GM19324 (cell line): ENCODE results near the gene DPY19L2.
"Not testable (repeated sequence)": the region's sequence is repeated elsewhere in the genome, so short reads cannot be mapped to it uniquely, and the experiment has no call there.

Experiments used
- ATAC-seq: cut with Tn5 transposase; IDR thresholded peaks from one replicate; pipeline ENCODE4 v1.9.1; 2021; ENCODE audit warnings: mild to moderate bottlenecking, moderate library complexity; ENCODE audit not compliant: unreplicated experiment, low FRiP score

The DPY19L2 gene

GRCh38 chr12:63668800-63669365, 590 bp upstream of the DPY19L2 start:
- peak; percentile 54 for ATAC-seq

- ATAC-seq: not testable (repeated sequence)
Measured at GRCh38 chr12:63663005-63663404, 5.3 kb downstream of the DPY19L2 start.

- ATAC-seq: not testable (repeated sequence)
Measured at GRCh38 chr12:63658501-63658900, 9.8 kb downstream of the DPY19L2 start.

GRCh38 chr12:63656407-63656806, 11.9 kb downstream of the DPY19L2 start:
- not testable (repeated sequence) for ATAC-seq

GRCh38 chr12:63655543-63656257, 12.6 kb downstream of the DPY19L2 start:
- not testable (repeated sequence) for ATAC-seq

- ATAC-seq: not testable (repeated sequence)
Measured at GRCh38 chr12:63654481-63654880, 13.8 kb downstream of the DPY19L2 start.

- not testable (repeated sequence) for ATAC-seq
Measured at GRCh38 chr12:63649517-63649916, 18.8 kb downstream of the DPY19L2 start.

GRCh38 chr12:63643381-63644140, 24.7 kb downstream of the DPY19L2 start:
- ATAC-seq: not testable (repeated sequence)

GRCh38 chr12:63624258-63624657, 44.0 kb downstream of the DPY19L2 start:
- not testable (repeated sequence) for ATAC-seq

- not testable (repeated sequence) for ATAC-seq
Measured at GRCh38 chr12:63615544-63615943, 52.7 kb downstream of the DPY19L2 start.

- ATAC-seq: not testable (repeated sequence)
Measured at GRCh38 chr12:63611285-63611684, 57.0 kb downstream of the DPY19L2 start.

GRCh38 chr12:63609281-63609680, 59.0 kb downstream of the DPY19L2 start:
- ATAC-seq: not testable (repeated sequence)

GRCh38 chr12:63604985-63605384, 63.3 kb downstream of the DPY19L2 start:
- ATAC-seq: not testable (repeated sequence)

- ATAC-seq: not testable (repeated sequence)
Measured at GRCh38 chr12:63594828-63595227, 73.5 kb downstream of the DPY19L2 start.

GRCh38 chr12:63584426-63584825, 83.9 kb downstream of the DPY19L2 start:
- not testable (repeated sequence) for ATAC-seq

GRCh38 chr12:63583289-63583688, 85.0 kb downstream of the DPY19L2 start:
- ATAC-seq: not testable (repeated sequence)

GRCh38 chr12:63577631-63578030, 90.7 kb downstream of the DPY19L2 start:
- not testable (repeated sequence) for ATAC-seq

- not testable (repeated sequence) for ATAC-seq
Measured at GRCh38 chr12:63572038-63572437, 96.3 kb downstream of the DPY19L2 start.

- not testable (repeated sequence) for ATAC-seq
Measured at GRCh38 chr12:63558445-63558844, 109.8 kb downstream of the DPY19L2 start.

GRCh38 chr12:63551397-63551796, 116.9 kb downstream of the DPY19L2 start:
- not testable (repeated sequence) for ATAC-seq

- not testable (repeated sequence) for ATAC-seq
Measured at GRCh38 chr12:63549034-63549433, 119.3 kb downstream of the DPY19L2 start.
